Neural cell (in vitro differentiated cells): Measurements from ENCODE around the gene ZCRB1.

Experiments used
- CTCF ChIP-seq: fragments of 450-650 bp; IDR thresholded peaks from 2 replicates; pipeline ENCODE4 v1.5.1; 2014; ENCODE audit warnings: antibody characterized with exemption, mild to moderate bottlenecking, moderate library complexity; ENCODE audit not compliant: poor library complexity, severe bottlenecking
- EZH2 ChIP-seq: fragments of 200-600, 300-800 bp; shearing (Covaris generic), sonication (generic); IDR thresholded peaks from 2 replicates; pipeline ENCODE4 v1.6.1; 2014; ENCODE audit warnings: antibody characterized with exemption, low read length, borderline replicate concordance, mild to moderate bottlenecking; ENCODE audit not compliant: insufficient read depth, poor library complexity, severe bottlenecking
- MXI1 ChIP-seq: fragments of 450-650 bp; conservative IDR thresholded peaks from 2 replicates; pipeline ENCODE4 v1.6.1; 2014; ENCODE audit warnings: antibody characterized with exemption, mild to moderate bottlenecking; ENCODE audit not compliant: poor library complexity, severe bottlenecking
- POLR2AphosphoS5 ChIP-seq: IDR thresholded peaks from 2 replicates; pipeline ENCODE4 v1.6.1; 2012

DNA sequence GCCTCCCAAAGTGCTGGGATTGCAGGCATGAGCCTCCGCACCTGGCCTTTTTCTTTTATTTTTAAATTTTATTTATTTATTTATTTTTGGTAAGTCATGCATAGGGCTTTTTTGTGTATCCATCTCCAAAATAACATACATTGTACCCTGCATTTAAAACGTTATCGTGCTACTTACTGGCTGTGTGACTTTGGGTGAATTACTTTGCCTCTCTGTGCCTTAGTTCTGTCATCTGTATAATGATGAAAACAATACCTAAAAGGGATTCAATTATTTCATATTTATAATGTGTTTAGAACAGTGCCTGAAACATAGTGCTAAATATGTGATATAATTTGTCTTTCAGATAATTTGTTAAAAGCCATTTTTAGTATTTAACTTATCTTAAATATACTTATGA, 19.6 kb downstream of the ZCRB1 start:
- TF ChIP-seq POLR2AphosphoS5 = no peak
- no peak for TF ChIP-seq EZH2
- TF ChIP-seq CTCF = no peak
- no peak for TF ChIP-seq MXI1
